ENCODE measurements around the gene MSRB3. TPM values are rescaled to one million over a fixed set of nuclear protein-coding genes. Genes with fewer than 3 reads are reported as not detected.

The MSRB3 gene
- total and polyA plus RNA-seq, 2 of the 8 experiments (the other 6 are each of a cell fraction or from before 2014, with no cell fraction given): 0.32 to 1.2 TPM

DNA sequence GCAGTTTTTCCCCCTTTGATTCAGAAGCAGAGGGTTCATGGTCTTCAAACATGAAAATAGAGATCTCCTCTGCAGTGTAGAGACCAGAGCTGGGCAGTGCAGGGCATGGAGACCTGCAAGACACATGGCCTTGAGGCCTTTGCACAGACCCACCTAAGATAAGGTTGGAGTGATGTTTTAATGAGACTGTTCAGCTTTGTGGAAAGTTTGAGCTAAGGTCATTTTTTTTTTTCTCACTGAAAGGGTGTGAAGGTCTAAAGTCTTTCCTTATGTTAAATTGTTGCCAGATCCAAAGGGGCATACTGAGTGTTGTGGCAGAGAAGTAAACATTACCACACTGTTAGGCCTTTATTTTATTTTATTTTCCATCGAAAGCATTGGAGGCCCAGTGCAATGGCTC lies 185.1 kb downstream of the MSRB3 start (continued):
- TF ChIP-seq GTF2F1 (IDR thresholded peaks at IDR 0.05; ENCODE audit: borderline replicate concordance, low read depth, low read length) (no peak), EP300 (IDR thresholded peaks at IDR 0.05; ENCODE audit: borderline replicate concordance in 1 of 2, low read depth in 2 of 2, low read length in 2 of 2) (no peak), JUN (IDR thresholded peaks at IDR 0.05; ENCODE audit: low read depth, low read length) (no peak), YY1 (IDR thresholded peaks at IDR 0.05; ENCODE audit: low read depth, low read length) (no peak), RXRA (IDR thresholded peaks at IDR 0.05; ENCODE audit: insufficient read depth, low read depth, low read length) (no peak), BCL11A (IDR thresholded peaks at IDR 0.05; ENCODE audit: low read depth in 2 of 2, low read length in 2 of 2) (no peak), NRF1 (IDR thresholded peaks at IDR 0.05; ENCODE audit: low read depth, low read length) (no peak)
- TF ChIP-seq, protein P1, sequence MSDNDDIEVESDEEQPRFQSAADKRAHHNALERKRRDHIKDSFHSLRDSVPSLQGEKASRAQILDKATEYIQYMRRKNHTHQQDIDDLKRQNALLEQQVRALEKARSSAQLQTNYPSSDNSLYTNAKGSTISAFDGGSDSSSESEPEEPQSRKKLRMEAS (IDR thresholded peaks at IDR 0.05): no peak
